Keratinocyte (primary cell): ENCODE results near the gene STAC3.
"Not testable (repeated sequence)": the region's sequence is repeated elsewhere in the genome, so short reads cannot be mapped to it uniquely, and the experiment has no call there.

Experiments
- EZH2 ChIP-seq: IDR thresholded peaks from one replicate; pipeline ENCODE4 v1.6.1; 2012; ENCODE audit warnings: inconsistent platforms, mild to moderate bottlenecking, low read length, moderate library complexity
- TF ChIP-seq, protein P1 (sequence below), 3 experiments: IDR thresholded peaks in 1 of 3; conservative IDR thresholded peaks in 1 of 3; optimal IDR thresholded peaks in 1 of 3; 2 replicates in 2 of 3; 3 replicates in 1 of 3; pipeline versions ENCODE3 to v1.5.1; 2011; ENCODE audit warnings: low read length in 3 of 3, mild to moderate bottlenecking in 3 of 3, moderate library complexity in 2 of 3, control low read depth in 1 of 3, inconsistent platforms in 1 of 3; ENCODE audit not compliant: insufficient read depth in 2 of 3; ENCODE audit errors: extremely low read depth in 1 of 3

DNA sequence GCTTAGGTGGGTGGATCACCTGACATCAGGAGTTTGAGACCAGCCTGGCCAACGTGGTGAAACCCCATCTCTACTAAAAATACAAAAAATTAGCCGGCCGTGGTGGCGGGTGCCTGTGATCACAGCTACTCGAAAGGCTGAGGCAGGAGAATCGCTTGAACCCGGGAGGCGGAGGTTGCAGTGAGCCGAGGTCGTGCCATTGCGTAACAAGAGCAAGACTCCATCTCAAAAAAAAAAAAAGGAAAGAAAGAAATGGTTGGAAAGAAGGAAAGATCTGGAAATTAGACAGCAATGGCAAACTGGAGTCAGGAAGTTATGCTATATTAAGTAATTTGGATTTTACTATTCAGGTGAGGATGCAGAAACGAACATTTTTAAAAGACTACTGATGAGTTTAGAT is 31.1 kb upstream of the STAC3 start:
- TF ChIP-seq, protein P1, sequence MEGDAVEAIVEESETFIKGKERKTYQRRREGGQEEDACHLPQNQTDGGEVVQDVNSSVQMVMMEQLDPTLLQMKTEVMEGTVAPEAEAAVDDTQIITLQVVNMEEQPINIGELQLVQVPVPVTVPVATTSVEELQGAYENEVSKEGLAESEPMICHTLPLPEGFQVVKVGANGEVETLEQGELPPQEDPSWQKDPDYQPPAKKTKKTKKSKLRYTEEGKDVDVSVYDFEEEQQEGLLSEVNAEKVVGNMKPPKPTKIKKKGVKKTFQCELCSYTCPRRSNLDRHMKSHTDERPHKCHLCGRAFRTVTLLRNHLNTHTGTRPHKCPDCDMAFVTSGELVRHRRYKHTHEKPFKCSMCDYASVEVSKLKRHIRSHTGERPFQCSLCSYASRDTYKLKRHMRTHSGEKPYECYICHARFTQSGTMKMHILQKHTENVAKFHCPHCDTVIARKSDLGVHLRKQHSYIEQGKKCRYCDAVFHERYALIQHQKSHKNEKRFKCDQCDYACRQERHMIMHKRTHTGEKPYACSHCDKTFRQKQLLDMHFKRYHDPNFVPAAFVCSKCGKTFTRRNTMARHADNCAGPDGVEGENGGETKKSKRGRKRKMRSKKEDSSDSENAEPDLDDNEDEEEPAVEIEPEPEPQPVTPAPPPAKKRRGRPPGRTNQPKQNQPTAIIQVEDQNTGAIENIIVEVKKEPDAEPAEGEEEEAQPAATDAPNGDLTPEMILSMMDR (optimal IDR thresholded peaks at IDR 0.05 in 1 of 3, IDR thresholded peaks at IDR 0.05 in 1 of 3, conservative IDR thresholded peaks at IDR 0.05 in 1 of 3; ENCODE audit: extremely low read depth in 1 of 3, insufficient read depth in 2 of 3, low read length in 3 of 3) = not testable (repeated sequence)
- not testable (repeated sequence) for TF ChIP-seq EZH2
